Measurements from ENCODE around the gene SORCS1. TPM values are rescaled to one million over a fixed set of nuclear protein-coding genes. Genes with fewer than 3 reads are reported as not detected.
A peak's percentile ranks its signal among the peaks of the same experiment; 100 is the strongest.

The SORCS1 gene
- total and polyA plus RNA-seq, 2 experiments from 2014 or later = 45.6 to 73.0 TPM

DNA sequence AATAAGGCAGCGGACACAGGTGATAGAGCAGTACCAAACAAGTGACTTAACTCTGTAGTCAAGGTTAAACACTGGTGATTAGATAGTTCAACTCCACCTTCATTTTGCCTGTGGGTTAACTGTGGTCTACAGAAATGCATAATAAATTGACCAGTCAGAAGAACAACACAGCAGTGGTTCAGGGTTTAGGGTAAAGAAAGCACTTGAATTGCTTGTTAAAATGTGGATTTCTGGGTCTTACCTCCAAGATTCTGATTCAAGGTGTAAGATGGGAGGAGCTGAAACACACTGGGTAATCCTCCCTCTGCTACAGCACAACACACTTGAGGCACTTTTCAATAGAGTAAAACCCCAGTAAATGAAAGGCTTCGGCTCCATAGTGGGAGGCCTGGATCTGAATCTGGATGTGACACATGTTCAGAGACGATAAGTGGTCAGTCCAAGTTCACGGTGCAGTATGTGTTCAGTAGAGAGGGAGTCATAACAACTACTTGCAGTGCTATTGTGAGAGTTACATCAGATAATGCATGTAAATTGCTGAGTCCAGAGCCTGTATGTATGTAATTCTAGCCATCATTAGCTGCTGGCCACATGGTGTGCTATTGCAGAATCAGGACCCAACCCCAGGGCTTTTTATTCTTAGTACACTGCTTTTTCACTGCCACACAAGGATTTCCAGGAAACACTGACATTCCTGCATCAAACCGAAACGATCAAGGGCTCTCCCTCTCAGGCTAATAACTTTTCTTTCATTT is 141.7 kb downstream of the SORCS1 start:
- no peaks in the 10 kb centered on the region for H3K27me3 ChIP-seq
- DNase-seq (ENCODE audit: low read depth in 1 of 2, low spot score in 1 of 2) = no peak
- no peak overlapping the region for H3K4me3 ChIP-seq
- TF ChIP-seq CTCF (IDR thresholded peaks at IDR 0.05; ENCODE audit: low read depth, low read length) = no peak
- no peaks in the 10 kb centered on the region for H3K36me3 ChIP-seq
- H3K27ac ChIP-seq = peak overlapping the region; percentile 95
- H3K4me1 ChIP-seq (ENCODE audit: low read depth) = peaks cover 75% of the 10 kb centered on the region
- H3K9me3 ChIP-seq (ENCODE audit: low read depth) = no peaks in the 10 kb centered on the region

- Histone ChIP-seq H3K27ac (peak overlapping the region; percentile 51), H3K9me3 (ENCODE audit: low read depth) (no peaks in the 10 kb centered on the region), H3K36me3 (no peaks in the 10 kb centered on the region), H3K4me3 (no peak overlapping the region), H3K27me3 (no peaks in the 10 kb centered on the region), H3K4me1 (ENCODE audit: low read depth) (peaks cover 40% of the 10 kb centered on the region)
- no peak for DNase-seq (ENCODE audit: low read depth in 1 of 2, low spot score in 1 of 2)
- TF ChIP-seq CTCF (IDR thresholded peaks at IDR 0.05; ENCODE audit: low read depth, low read length) = no peak
These were observed 145.4 kb downstream of the SORCS1 start for GRCh38 chr10:107019154-107019553.

- no peaks in the 10 kb centered on the region for H3K9me3 ChIP-seq (ENCODE audit: low read depth)
- H3K4me3 ChIP-seq = no peak overlapping the region
- peak overlapping the region; percentile 76 for H3K27ac ChIP-seq
- no peak for TF ChIP-seq CTCF (IDR thresholded peaks at IDR 0.05; ENCODE audit: low read depth, low read length)
- no peaks in the 10 kb centered on the region for H3K27me3 ChIP-seq
- no peak for DNase-seq (ENCODE audit: low read depth in 1 of 2, low spot score in 1 of 2)
- peaks cover 6% of the 10 kb centered on the region for H3K4me1 ChIP-seq (ENCODE audit: low read depth)
- H3K36me3 ChIP-seq = no peaks in the 10 kb centered on the region
These were observed 151.1 kb downstream of the SORCS1 start for GRCh38 chr10:107013258-107014006.

DNA sequence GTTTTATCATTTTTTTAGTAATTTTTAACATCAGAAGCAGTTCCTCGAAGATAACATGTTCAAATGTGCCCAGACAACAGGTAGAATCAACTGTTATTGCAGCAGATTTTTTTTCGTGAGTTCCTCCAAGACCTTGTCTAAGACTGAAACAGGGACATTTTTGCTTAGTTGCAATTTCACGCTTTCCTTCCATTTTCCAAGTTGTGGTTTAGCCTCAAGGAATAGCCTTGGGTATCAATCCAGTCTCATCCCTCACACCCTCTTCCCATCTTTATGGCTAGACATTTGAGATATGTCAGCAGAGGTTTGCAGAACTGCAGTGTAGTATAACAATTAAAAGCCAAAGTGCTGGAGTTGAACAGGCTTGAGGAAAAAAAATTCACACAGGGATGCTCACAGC is 152.5 kb downstream of the SORCS1 start:
- H3K27me3 ChIP-seq = no peaks in the 10 kb centered on the region
- H3K9me3 ChIP-seq (ENCODE audit: low read depth) = no peaks in the 10 kb centered on the region
- peaks cover 6% of the 10 kb centered on the region for H3K4me1 ChIP-seq (ENCODE audit: low read depth)
- TF ChIP-seq CTCF (IDR thresholded peaks at IDR 0.05; ENCODE audit: low read depth, low read length) = no peak
- no peak overlapping the region for H3K4me3 ChIP-seq
- no peak overlapping the region for H3K27ac ChIP-seq
- DNase-seq (ENCODE audit: low read depth in 1 of 2, low spot score in 1 of 2) = no peak
- no peaks in the 10 kb centered on the region for H3K36me3 ChIP-seq

DNA sequence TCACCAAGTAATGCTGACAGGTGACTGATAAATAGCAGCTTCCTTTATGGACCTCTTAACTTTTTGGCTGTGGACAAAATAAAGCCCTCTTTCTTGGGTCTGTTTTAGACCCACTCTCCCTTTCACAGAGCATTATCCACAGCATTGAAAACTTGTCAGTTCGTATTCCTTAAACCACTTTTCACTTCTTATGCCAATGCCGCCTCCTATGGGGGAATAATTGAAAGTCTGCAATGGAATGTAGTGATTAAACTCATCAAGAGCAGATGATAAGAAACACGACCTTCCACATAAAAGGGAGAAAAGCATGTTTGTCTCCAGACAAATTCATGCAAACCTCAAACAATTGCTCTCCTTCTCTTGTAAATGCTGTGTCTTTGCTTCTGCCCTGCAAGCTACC is 153.4 kb downstream of the SORCS1 start:
- no peak overlapping the region for H3K4me3 ChIP-seq
- no peak overlapping the region for H3K27ac ChIP-seq
- no peak for DNase-seq (ENCODE audit: low read depth in 1 of 2, low spot score in 1 of 2)

More for the DNA sequence above, 153.4 kb downstream of the SORCS1 start:
- Histone ChIP-seq H3K36me3 (no peaks in the 10 kb centered on the region), H3K9me3 (ENCODE audit: low read depth) (no peaks in the 10 kb centered on the region), H3K4me1 (ENCODE audit: low read depth) (peaks cover 6% of the 10 kb centered on the region), H3K27me3 (no peaks in the 10 kb centered on the region)
- TF ChIP-seq CTCF (IDR thresholded peaks at IDR 0.05; ENCODE audit: low read depth, low read length) = no peak
